H1 (cell line): ENCODE data around the gene ACP6. TPM values are rescaled to one million over a fixed set of nuclear protein-coding genes. Genes with fewer than 3 reads are reported as not detected.

ENCODE experiments used
- HDAC2 ChIP-seq, 2 experiments: fragments of 300-600 bp in 1 of 2; sonication (generic) in 1 of 2; IDR thresholded peaks; 2 replicates each; pipeline ENCODE4 v1.6.1; 2011 to 2012; ENCODE audit warnings: low read depth in 2 of 2, low read length in 2 of 2, mild to moderate bottlenecking in 2 of 2, moderate library complexity in 2 of 2, borderline replicate concordance in 1 of 2, inconsistent platforms in 1 of 2
- PHF8 ChIP-seq: fragments of 200-600 bp; sonication (generic); conservative IDR thresholded peaks from 2 replicates; pipeline ENCODE4 v1.7.1; 2012; ENCODE audit warnings: low read depth, mild to moderate bottlenecking, inconsistent platforms, low read length, moderate library complexity
- SIN3A ChIP-seq, 2 experiments: IDR thresholded peaks in 1 of 2; conservative IDR thresholded peaks in 1 of 2; 2 replicates each; pipeline ENCODE4 v1.6.1; 2011 to 2012; ENCODE audit warnings: low read length in 2 of 2, improper control_type of control experiment in 1 of 2, low read depth in 1 of 2, mild to moderate bottlenecking in 1 of 2
- ZNF274 ChIP-seq: IDR thresholded peaks from 2 replicates; pipeline ENCODE4 v1.7.0; 2012; ENCODE audit warnings: low read length, borderline replicate concordance; ENCODE audit errors: extremely low read depth
- polyA plus RNA-seq, 7 experiments: library from polyadenylated mRNA; depleted of rRNA in 3 of 7; stranded (reverse) in 5 of 7; unstranded in 2 of 7; fragments of >200 nt in 5 of 7; fragments of 200-250 nt in 2 of 7; gene quantifications; 1 replicate in 5 of 7; 2 replicates in 1 of 7; 4 replicates in 1 of 7; pipeline versions ENCODE4 v1.2.1 to v1.2.3, GENCODE V29; 2011 to 2013; ENCODE audit warnings: missing spikeins in 2 of 7, mixed read lengths in 2 of 7
- total RNA-seq: library from RNA; stranded (reverse); fragmentation: NEBNext Ultra II Directional; extraction: Animal tissue kit (Norgen Biotek cat#: 25700); gene quantifications from 2 replicates; pipeline ENCODE4 v1.2.1, GENCODE V29; 2021

ACP6 gene
- total and polyA plus RNA-seq, 2 of the 8 experiments (the other 6 are each of a cell fraction or from before 2014, with no cell fraction given): 11.4 to 17.7 TPM

- TF ChIP-seq HDAC2 (IDR thresholded peaks at IDR 0.05; ENCODE audit: borderline replicate concordance in 1 of 2, low read depth in 2 of 2, low read length in 2 of 2) (no peak), ZNF274 (no peak), SIN3A (conservative IDR thresholded peaks at IDR 0.05 in 1 of 2, IDR thresholded peaks at IDR 0.05 in 1 of 2; ENCODE audit: low read depth in 1 of 2, low read length in 2 of 2) (no peak), PHF8 (no peak)
These were observed 41.9 kb downstream of the ACP6 start (continued) for GRCh38 chr1:147628441-147628840.
